OCI-LY3 (cell line): ENCODE measurements around the gene ZYX.

ENCODE experiments used
- H2AFZ ChIP-seq: fragments of 200-600, 300-600 bp; shearing (Covaris generic); 2 replicates; pipeline ENCODE4 v1.6.0; 2014; ENCODE audit warnings: antibody characterized with exemption, low read depth, low read length
- H3K27ac ChIP-seq: fragments of 200-600, 300-600 bp; sonication (generic); 2 replicates; pipeline ENCODE4 v1.5.1; 2014; ENCODE audit warnings: mild to moderate bottlenecking, low read length, moderate library complexity, mixed read lengths
- H3K27me3 ChIP-seq: fragments of 200-600, 300-600 bp; sonication (generic); 2 replicates; pipeline ENCODE4 v1.6.1; 2014; ENCODE audit warnings: low read depth, low read length, mixed read lengths
- H3K36me3 ChIP-seq: fragments of 200-600, 300-600 bp; sonication (generic); replicated peaks from 2 replicates; pipeline ENCODE3; 2014; ENCODE audit warnings: low read depth, low read length, mixed read lengths
- H3K4me1 ChIP-seq: fragments of 300-600, 200-600 bp; sonication (generic); 2 replicates; pipeline ENCODE4 v1.6.1; 2014; ENCODE audit warnings: low read length, mixed read lengths
- H3K4me2 ChIP-seq: fragments of 200-600, 300-600 bp; sonication (generic); 2 replicates; pipeline ENCODE4 v1.6.1; 2014; ENCODE audit warnings: low read length, mixed read lengths
- H3K4me3 ChIP-seq: fragments of 300-600, 200-600 bp; sonication (generic); 2 replicates; pipeline ENCODE4 v1.5.1; 2014; ENCODE audit warnings: antibody characterized with exemption, mild to moderate bottlenecking, low read length, moderate library complexity
- H3K79me2 ChIP-seq: fragments of 300-600, 200-600 bp; shearing (Covaris generic); 2 replicates; pipeline ENCODE4 v1.6.1; 2014; ENCODE audit warnings: mild to moderate bottlenecking, low read length, mixed read lengths
- H3K9ac ChIP-seq: fragments of 300-600, 200-600 bp; shearing (Covaris generic); 2 replicates; pipeline ENCODE4 v1.6.0; 2014; ENCODE audit warnings: mild to moderate bottlenecking, low read length, moderate library complexity
- H3K9me3 ChIP-seq: fragments of 200-600, 300-600 bp; shearing (Covaris generic); 2 replicates; pipeline ENCODE4 v1.6.1; 2014; ENCODE audit warnings: low read length, mixed read lengths; ENCODE audit not compliant: insufficient read depth
- H4K20me1 ChIP-seq: fragments of 200-600, 300-600 bp; sonication (generic); 2 replicates; pipeline ENCODE4 v1.6.1; 2016; ENCODE audit warnings: low read length, mixed read lengths; ENCODE audit not compliant: insufficient read depth
- CTCF ChIP-seq: fragments of 200-600, 300-600 bp; sonication (generic); IDR thresholded peaks from 2 replicates; pipeline ENCODE4 v1.5.1; 2014; ENCODE audit warnings: antibody characterized with exemption, low read length, low read depth
- EZH2phosphoT487 ChIP-seq: fragments of 200-600 bp; shearing (Covaris generic); IDR thresholded peaks from 2 replicates; pipeline ENCODE4 v1.6.1; 2018; ENCODE audit warnings: antibody characterized with exemption, mixed run types, low read depth

ZYX gene

GRCh38 chr7:143415742-143416397 lies 34.7 kb downstream of the ZYX start:
- Histone ChIP-seq H3K79me2 (no peaks in the 10 kb centered on the region), H2AFZ (no peak overlapping the region), H3K4me1 (peaks cover 6% of the 10 kb centered on the region), H3K36me3 (no peaks in the 10 kb centered on the region), H3K4me2 (peak overlapping the region; percentile 9; the same call in 1 of the 2 replicates), H4K20me1 (no peaks in the 10 kb centered on the region), H3K4me3 (no peak overlapping the region), H3K9me3 (no peaks in the 10 kb centered on the region), H3K27ac (no peak overlapping the region), H3K27me3 (peaks cover 46% of the 10 kb centered on the region), H3K9ac (no peak overlapping the region)
- TF ChIP-seq CTCF: no peak
- no peak for TF ChIP-seq EZH2phosphoT487

GRCh38 chr7:143416565-143417149 lies 35.5 kb downstream of the ZYX start:
- Histone ChIP-seq H4K20me1 (no peaks in the 10 kb centered on the region), H3K9ac (no peak overlapping the region), H3K27ac (no peak overlapping the region), H3K4me1 (no peaks in the 10 kb centered on the region), H3K36me3 (no peaks in the 10 kb centered on the region), H3K4me2 (peak overlapping the region; percentile 23; the same call in 1 of the 2 replicates), H3K4me3 (no peak overlapping the region), H3K27me3 (peaks cover 43% of the 10 kb centered on the region), H3K9me3 (no peaks in the 10 kb centered on the region), H3K79me2 (no peaks in the 10 kb centered on the region), H2AFZ (no peak overlapping the region)
- TF ChIP-seq EZH2phosphoT487 (no peak), CTCF (peak; percentile 79)

- H3K4me2 ChIP-seq: no peak overlapping the region
Measured at GRCh38 chr7:143417734-143418383, 36.7 kb downstream of the ZYX start.

More at GRCh38 chr7:143417734-143418383, 36.7 kb downstream of the ZYX start:
- Histone ChIP-seq H4K20me1 (no peaks in the 10 kb centered on the region), H3K4me1 (no peaks in the 10 kb centered on the region), H3K9ac (no peak overlapping the region), H3K79me2 (no peaks in the 10 kb centered on the region), H2AFZ (no peak overlapping the region), H3K4me3 (no peak overlapping the region), H3K27ac (no peak overlapping the region), H3K36me3 (no peaks in the 10 kb centered on the region), H3K9me3 (no peaks in the 10 kb centered on the region), H3K27me3 (peaks cover 41% of the 10 kb centered on the region)
- TF ChIP-seq CTCF (no peak), EZH2phosphoT487 (no peak)
